Naive B cell (primary cell): ENCODE measurements around the gene SDR42E1. TPM values are rescaled to one million over a fixed set of nuclear protein-coding genes. Genes with fewer than 3 reads are reported as not detected.
A peak's percentile ranks its signal among the peaks of the same experiment; 100 is the strongest.
"Not testable (repeated sequence)": the region's sequence is repeated elsewhere in the genome, so short reads cannot be mapped to it uniquely, and the experiment has no call there.

Experiments
- ATAC-seq, 2 donors: fragments of 150-1000 bp; cut with Tn5 transposase; 2 replicates each; pipeline ENCODE4 v1.10.0; 2021; ENCODE audit warnings: low read depth in 2 of 2, mild to moderate bottlenecking in 2 of 2, moderate library complexity in 2 of 2
- DNase-seq: peaks from one replicate; pipeline ENCODE4 v3.0.0; 2022
- H3K27ac Mint-ChIP-seq, 6 donors: one replicate each; pipeline ENCODE4 v1.8.0; 2020 to 2022; ENCODE audit warnings: mild to moderate bottlenecking in 6 of 6, mixed read lengths in 6 of 6, moderate library complexity in 5 of 6, inconsistent platforms in 2 of 6
- H3K27me3 Mint-ChIP-seq, 3 donors: one replicate each; pipeline ENCODE4 v1.8.0; 2021 to 2022; ENCODE audit warnings: mixed read lengths in 3 of 3, mild to moderate bottlenecking in 1 of 3
- H3K36me3 Mint-ChIP-seq, 2 donors: one replicate each; pipeline ENCODE4 v1.8.0; 2020 to 2022; ENCODE audit warnings: mixed read lengths in 2 of 2, inconsistent platforms in 1 of 2, mild to moderate bottlenecking in 1 of 2
- H3K4me1 Mint-ChIP-seq, 3 donors: one replicate each; pipeline ENCODE4 v1.8.0; 2020 to 2022; ENCODE audit warnings: mixed read lengths in 3 of 3, inconsistent platforms in 1 of 3, mild to moderate bottlenecking in 1 of 3, moderate library complexity in 1 of 3
- H3K4me3 Mint-ChIP-seq, 8 donors: one replicate each; pipeline ENCODE4 v1.8.0; 2020 to 2022; ENCODE audit warnings: mild to moderate bottlenecking in 8 of 8, mixed read lengths in 8 of 8, moderate library complexity in 8 of 8, inconsistent platforms in 2 of 8
- H3K9me3 Mint-ChIP-seq, 7 donors: one replicate each; pipeline ENCODE4 v1.8.0; 2020 to 2022; ENCODE audit warnings: mixed read lengths in 7 of 7, mild to moderate bottlenecking in 5 of 7, inconsistent platforms in 2 of 7, moderate library complexity in 1 of 7
- polyA plus RNA-seq, 6 donors: library from polyadenylated mRNA; unstranded; fragments of 300-500 nt; fragmentation: Illumina TruSeq; gene quantifications; one replicate each; pipeline ENCODE4 v1.2.3, GENCODE V29; 2021; ENCODE audit warnings: low read depth in 6 of 6

Gene SDR42E1
- polyA plus RNA-seq, 6 donors from 2014 or later = 0.68 to 1.8 (median 1.00) TPM; not detected in 1

GRCh38 chr16:82031116-82032084 is 20.1 kb upstream of the SDR42E1 start:
- no peaks in the 10 kb centered on the region for H3K36me3 Mint-ChIP-seq
- H3K9me3 Mint-ChIP-seq = no peaks in the 10 kb centered on the region
- ATAC-seq = no peak
- H3K27me3 Mint-ChIP-seq = peaks cover 12 to 36% (median 36%) of the 10 kb centered on the region in 3 donors
- H3K4me3 Mint-ChIP-seq = no peak overlapping the region
- no peaks in the 10 kb centered on the region for H3K4me1 Mint-ChIP-seq
- DNase-seq = no peak
- H3K27ac Mint-ChIP-seq = no peak overlapping the region

GRCh38 chr16:82027629-82028064 is 16.4 kb upstream of the SDR42E1 start:
- Mint-ChIP-seq H3K27me3 (peaks cover 22 to 33% (median 31%) of the 10 kb centered on the region in 3 donors), H3K9me3 (no peaks in the 10 kb centered on the region)

DNA sequence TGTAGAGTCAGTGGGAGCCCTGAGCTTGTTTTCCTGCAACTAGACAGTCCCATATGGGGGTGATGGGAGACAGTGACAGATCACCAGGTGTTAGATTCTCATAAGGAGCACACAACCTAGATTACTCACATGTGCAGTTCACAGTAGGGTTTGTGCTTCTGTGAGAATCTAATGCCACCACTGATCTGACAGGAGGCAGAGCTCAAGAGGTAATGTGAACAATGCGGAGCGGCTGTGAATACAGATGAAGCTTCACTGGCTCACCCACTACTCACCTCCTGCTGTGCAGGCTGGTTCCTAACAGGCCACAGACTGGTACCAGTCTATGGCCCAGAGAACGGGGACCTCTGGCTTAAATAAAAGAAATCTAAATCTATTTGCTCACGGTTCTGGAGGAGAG is 13.6 kb upstream of the SDR42E1 start:
- H3K27ac Mint-ChIP-seq = no peak overlapping the region
- no peaks in the 10 kb centered on the region for H3K9me3 Mint-ChIP-seq
- no peak for ATAC-seq
- H3K36me3 Mint-ChIP-seq = no peaks in the 10 kb centered on the region
- no peak for DNase-seq
- no peak overlapping the region for H3K4me3 Mint-ChIP-seq
- H3K4me1 Mint-ChIP-seq = no peaks in the 10 kb centered on the region
- H3K27me3 Mint-ChIP-seq = peaks cover 21 to 37% (median 30%) of the 10 kb centered on the region in 3 donors

More at GRCh38 chr16:82027629-82028064, 16.4 kb upstream of the SDR42E1 start:
- Mint-ChIP-seq H3K4me3 (no peak overlapping the region), H3K36me3 (no peaks in the 10 kb centered on the region), H3K27ac (no peak overlapping the region), H3K4me1 (no peaks in the 10 kb centered on the region)
- DNase-seq = no peak
- ATAC-seq = no peak

GRCh38 chr16:82024316-82024715 is 13.0 kb upstream of the SDR42E1 start:
- no peak for DNase-seq
- H3K27ac Mint-ChIP-seq = no peak overlapping the region
- no peaks in the 10 kb centered on the region for H3K4me1 Mint-ChIP-seq
- H3K9me3 Mint-ChIP-seq = no peaks in the 10 kb centered on the region
- ATAC-seq = no peak
- no peaks in the 10 kb centered on the region for H3K36me3 Mint-ChIP-seq
- no peak overlapping the region for H3K4me3 Mint-ChIP-seq
- peaks cover 21 to 42% (median 36%) of the 10 kb centered on the region in 3 donors for H3K27me3 Mint-ChIP-seq

GRCh38 chr16:82023206-82023605 is 11.9 kb upstream of the SDR42E1 start:
- no peaks in the 10 kb centered on the region for H3K4me1 Mint-ChIP-seq
- H3K27me3 Mint-ChIP-seq = peaks cover 26 to 52% (median 43%) of the 10 kb centered on the region in 3 donors
- DNase-seq (no peak), ATAC-seq (no peak)
- no peak overlapping the region for H3K4me3 Mint-ChIP-seq
- H3K9me3 Mint-ChIP-seq = peaks cover 0 to 2% (median 0%) of the 10 kb centered on the region in 7 donors
- no peak overlapping the region for H3K27ac Mint-ChIP-seq
- no peaks in the 10 kb centered on the region for H3K36me3 Mint-ChIP-seq

GRCh38 chr16:82020051-82020450 is 8.8 kb upstream of the SDR42E1 start:
- ATAC-seq (no peak), DNase-seq (no peak)
- Mint-ChIP-seq H3K36me3 (no peaks in the 10 kb centered on the region), H3K27me3 (peaks cover 33 to 49% (median 40%) of the 10 kb centered on the region in 3 donors), H3K9me3 (peaks cover 0 to 9% (median 3%) of the 10 kb centered on the region in 7 donors), H3K27ac (no peak overlapping the region), H3K4me3 (no peak overlapping the region), H3K4me1 (no peaks in the 10 kb centered on the region)

DNA sequence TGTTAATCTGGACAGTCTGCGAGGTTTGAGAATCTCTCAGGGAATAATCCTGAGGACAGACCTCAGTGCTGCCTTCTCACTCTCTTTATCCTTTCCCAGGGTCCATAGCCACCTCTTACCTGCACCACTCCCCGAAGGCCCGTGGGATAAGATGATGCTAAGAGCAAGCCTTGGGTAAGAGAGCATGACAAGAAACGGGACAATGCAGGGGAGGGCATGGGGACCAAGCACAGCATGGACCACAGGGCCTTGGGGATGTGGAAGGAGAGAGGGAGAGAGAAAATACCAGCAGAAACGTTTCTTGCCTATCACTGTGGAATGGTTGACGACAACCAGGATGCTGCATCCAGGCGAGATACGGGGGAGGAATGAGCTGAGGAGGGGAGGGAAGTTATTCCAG is 8.3 kb upstream of the SDR42E1 start:
- Mint-ChIP-seq H3K27me3 (peaks cover 35 to 46% (median 40%) of the 10 kb centered on the region in 3 donors), H3K4me3 (peak overlapping the region in 1 of 8 donors; percentile 35), H3K9me3 (peaks cover 0 to 13% (median 3%) of the 10 kb centered on the region in 7 donors), H3K4me1 (no peaks in the 10 kb centered on the region), H3K36me3 (no peaks in the 10 kb centered on the region), H3K27ac (no peak overlapping the region)
- no peak for DNase-seq
- ATAC-seq = no peak

GRCh38 chr16:82017911-82018568 is 6.8 kb upstream of the SDR42E1 start:
- Mint-ChIP-seq H3K9me3 (peaks cover under 1 to 16% (median 3%) of the 10 kb centered on the region in 7 donors), H3K27ac (no peak overlapping the region), H3K4me3 (no peak overlapping the region), H3K36me3 (no peaks in the 10 kb centered on the region), H3K4me1 (no peaks in the 10 kb centered on the region), H3K27me3 (peaks cover 26 to 31% (median 29%) of the 10 kb centered on the region in 3 donors)
- DNase-seq (no peak), ATAC-seq (no peak)

GRCh38 chr16:82016964-82017363 is 5.7 kb upstream of the SDR42E1 start:
- Mint-ChIP-seq H3K9me3 (peaks cover 3 to 23% (median 7%) of the 10 kb centered on the region in 7 donors), H3K4me3 (no peak overlapping the region), H3K27me3 (peaks cover 31 to 35% (median 34%) of the 10 kb centered on the region in 3 donors), H3K27ac (no peak overlapping the region), H3K36me3 (no peaks in the 10 kb centered on the region), H3K4me1 (no peaks in the 10 kb centered on the region)
- ATAC-seq = no peak
- no peak for DNase-seq

DNA sequence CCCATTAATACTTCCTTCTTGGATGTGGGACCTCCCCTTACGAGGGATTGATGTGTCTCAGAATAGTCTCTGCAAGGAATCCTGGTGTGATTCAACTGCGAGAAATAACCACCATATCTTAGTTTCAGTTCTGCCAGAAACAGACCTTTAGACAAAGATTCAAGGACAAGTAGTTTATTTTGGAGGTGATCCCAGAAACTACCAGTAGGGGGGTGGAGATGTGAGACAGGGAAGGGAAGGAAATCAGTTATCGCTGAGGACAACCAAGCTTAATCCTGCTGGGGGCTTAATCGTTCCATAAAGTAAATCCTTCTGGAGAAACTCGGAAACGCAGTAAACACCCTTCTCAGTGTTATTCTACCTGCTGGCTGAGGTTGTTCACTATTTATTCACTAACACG is 5.0 kb upstream of the SDR42E1 start:
- DNase-seq = no peak
- H3K27ac Mint-ChIP-seq = no peak overlapping the region

GRCh38 chr16:82013139-82013538 is 1.9 kb upstream of the SDR42E1 start:
- peaks cover 16% of the 10 kb centered on the region in 3 donors for H3K4me1 Mint-ChIP-seq
- H3K27me3 Mint-ChIP-seq = peaks cover 4 to 25% (median 21%) of the 10 kb centered on the region in 3 donors
- no peak overlapping the region for H3K27ac Mint-ChIP-seq
- peak; percentile 15 to 29 for ATAC-seq
- H3K36me3 Mint-ChIP-seq = peaks cover 5% of the 10 kb centered on the region in 2 donors
- H3K4me3 Mint-ChIP-seq = peak overlapping the region in 1 of 8 donors; percentile 25
- DNase-seq = no peak
- H3K9me3 Mint-ChIP-seq = peaks cover 7 to 46% (median 27%) of the 10 kb centered on the region in 7 donors

More for the DNA sequence above, 5.0 kb upstream of the SDR42E1 start:
- Mint-ChIP-seq H3K4me3 (no peak overlapping the region), H3K9me3 (peaks cover 3 to 24% (median 9%) of the 10 kb centered on the region in 7 donors), H3K27me3 (peaks cover 29 to 39% (median 35%) of the 10 kb centered on the region in 3 donors), H3K4me1 (peaks cover 6 to 7% (median 6%) of the 10 kb centered on the region in 3 donors), H3K36me3 (no peaks in the 10 kb centered on the region)
- no peak for ATAC-seq

- DNase-seq = no peak
- Mint-ChIP-seq H3K9me3 (peaks cover 10 to 47% (median 32%) of the 10 kb centered on the region in 7 donors), H3K36me3 (peaks cover 10 to 12% of the 10 kb centered on the region in 2 donors), H3K4me1 (peaks cover 16% of the 10 kb centered on the region in 3 donors), H3K4me3 (peak overlapping the region; percentile 78 to 91 (median 88)), H3K27ac (peak overlapping the region in 3 of 6 donors; percentile 67 to 85 (median 75)), H3K27me3 (peaks cover 0 to 21% (median 16%) of the 10 kb centered on the region in 3 donors)
- no peak for ATAC-seq
Measured at GRCh38 chr16:82010649-82011048, 621 bp downstream of the SDR42E1 start.

GRCh38 chr16:82009789-82010188 is 1.5 kb downstream of the SDR42E1 start:
- DNase-seq, H3K27ac Mint-ChIP-seq, ATAC-seq: not testable (repeated sequence)
- Mint-ChIP-seq H3K27me3 (peaks cover 0 to 16% (median 11%) of the 10 kb centered on the region in 3 donors), H3K4me1 (peaks cover 16% of the 10 kb centered on the region in 3 donors), H3K36me3 (peaks cover 10 to 20% of the 10 kb centered on the region in 2 donors), H3K4me3 (peak overlapping the region in 3 of 8 donors; percentile 54 to 78 (median 61)), H3K9me3 (peaks cover 10 to 41% (median 29%) of the 10 kb centered on the region in 7 donors)
